BLaER1 (cell line): Measurements from ENCODE around the gene TUBA3D.
A peak's percentile ranks its signal among the peaks of the same experiment; 100 is the strongest.
"Not testable (repeated sequence)": the region's sequence is repeated elsewhere in the genome, so short reads cannot be mapped to it uniquely, and the experiment has no call there.

Source experiments
- H3K27ac ChIP-seq: shearing (Covaris generic); formaldehyde crosslinking; 2 replicates; pipeline ENCODE4 v1.8.1; 2022
- H3K27me3 ChIP-seq: shearing (Covaris generic); formaldehyde crosslinking; 2 replicates; pipeline ENCODE4 v1.8.1; 2022
- H3K36me3 ChIP-seq: shearing (Covaris generic); formaldehyde crosslinking; 2 replicates; pipeline ENCODE4 v1.8.1; 2022
- H3K4me1 ChIP-seq: shearing (Covaris generic); formaldehyde crosslinking; 2 replicates; pipeline ENCODE4 v1.8.1; 2022
- H3K4me2 ChIP-seq: shearing (Covaris generic); formaldehyde crosslinking; 2 replicates; pipeline ENCODE4 v1.8.1; 2022
- H3K4me3 ChIP-seq: shearing (Covaris generic); formaldehyde crosslinking; 2 replicates; pipeline ENCODE4 v1.8.1; 2022
- H3K9ac ChIP-seq: shearing (Covaris generic); formaldehyde crosslinking; 2 replicates; pipeline ENCODE4 v1.8.1; 2022
- H3K9me3 ChIP-seq: shearing (Covaris generic); formaldehyde crosslinking; 2 replicates; pipeline ENCODE4 v1.8.1; 2022
- H4K20me1 ChIP-seq: shearing (Covaris generic); formaldehyde crosslinking; 2 replicates; pipeline ENCODE4 v1.8.1; 2022
- Cebpa-rat ChIP-seq: shearing (Covaris generic); IDR thresholded peaks from 2 replicates; pipeline ENCODE4 v1.8.1; 2022

The TUBA3D gene

GRCh38 chr2:131519466-131519865 lies 43.5 kb downstream of the TUBA3D start:
- Histone ChIP-seq H3K27me3 (no peaks in the 10 kb centered on the region), H4K20me1 (peaks cover 29% of the 10 kb centered on the region), H3K4me3 (no peak overlapping the region), H3K27ac (no peak overlapping the region), H3K4me2 (no peak overlapping the region), H3K9me3 (no peaks in the 10 kb centered on the region), H3K36me3 (peaks cover 54% of the 10 kb centered on the region), H3K9ac (no peak overlapping the region), H3K4me1 (peaks cover 17% of the 10 kb centered on the region)
- TF ChIP-seq Cebpa-rat = no peak

- H3K27ac ChIP-seq, H3K27me3 ChIP-seq, H3K4me2 ChIP-seq, H3K9ac ChIP-seq, H3K4me3 ChIP-seq, H3K9me3 ChIP-seq: not testable (repeated sequence)
- Histone ChIP-seq H3K4me1 (peaks cover 12% of the 10 kb centered on the region), H4K20me1 (peaks cover 25% of the 10 kb centered on the region), H3K36me3 (peaks cover 54% of the 10 kb centered on the region)
These were observed 44.1 kb downstream of the TUBA3D start for GRCh38 chr2:131519871-131520470.

- no peak overlapping the region for H3K4me2 ChIP-seq
- TF ChIP-seq Cebpa-rat = no peak
- H3K9ac ChIP-seq = no peak overlapping the region
- H4K20me1 ChIP-seq = peaks cover 20% of the 10 kb centered on the region
- H3K9me3 ChIP-seq = no peaks in the 10 kb centered on the region
- H3K4me1 ChIP-seq = peaks cover 12% of the 10 kb centered on the region
- no peak overlapping the region for H3K27ac ChIP-seq
- H3K4me3 ChIP-seq = no peak overlapping the region
- peaks cover 54% of the 10 kb centered on the region for H3K36me3 ChIP-seq
- no peaks in the 10 kb centered on the region for H3K27me3 ChIP-seq
These were observed 44.6 kb downstream of the TUBA3D start for GRCh38 chr2:131520526-131520925.

- not testable (repeated sequence) for H3K27me3 ChIP-seq, H3K4me1 ChIP-seq, H4K20me1 ChIP-seq, H3K9me3 ChIP-seq, H3K4me2 ChIP-seq, H3K4me3 ChIP-seq, H3K9ac ChIP-seq, H3K27ac ChIP-seq
- peaks cover 54% of the 10 kb centered on the region for H3K36me3 ChIP-seq
These were observed 45.6 kb downstream of the TUBA3D start for GRCh38 chr2:131521524-131521923.

GRCh38 chr2:131521961-131522781 lies 46.3 kb downstream of the TUBA3D start:
- peaks cover 47% of the 10 kb centered on the region for H3K36me3 ChIP-seq
- H3K4me3 ChIP-seq = no peak overlapping the region
- no peaks in the 10 kb centered on the region for H3K9me3 ChIP-seq
- H4K20me1 ChIP-seq = peaks cover 3% of the 10 kb centered on the region
- H3K4me1 ChIP-seq = peaks cover 2% of the 10 kb centered on the region
- H3K4me2 ChIP-seq = no peak overlapping the region
- no peak overlapping the region for H3K27ac ChIP-seq
- H3K27me3 ChIP-seq = no peaks in the 10 kb centered on the region
- no peak for TF ChIP-seq Cebpa-rat
- no peak overlapping the region for H3K9ac ChIP-seq

GRCh38 chr2:131525256-131525655 lies 49.3 kb downstream of the TUBA3D start:
- H3K9ac ChIP-seq, H3K27me3 ChIP-seq, H3K9me3 ChIP-seq, H3K27ac ChIP-seq, H3K4me3 ChIP-seq, H4K20me1 ChIP-seq, H3K4me2 ChIP-seq: not testable (repeated sequence)
- Histone ChIP-seq H3K36me3 (peaks cover 19% of the 10 kb centered on the region), H3K4me1 (peaks cover 14% of the 10 kb centered on the region)

GRCh38 chr2:131527131-131528001 lies 51.4 kb downstream of the TUBA3D start, which contains the start of gene CCDC74A:
TSS of gene CCDC74A (plus strand) at chr2:131527888. CDS start at chr2:131527971, 83 bp downstream.
- Histone ChIP-seq H3K27ac (peak within 1 kb of the TSS; percentile 41; the same call in 1 of the 2 replicates), H3K4me3 (peak within 1 kb of the TSS; percentile 61), H3K4me1 (peaks cover 14% of the 10 kb centered on the region), H3K4me2 (peak within 1 kb of the TSS; percentile 72)
- not testable (repeated sequence) for H3K36me3 ChIP-seq, H4K20me1 ChIP-seq, H3K9ac ChIP-seq, H3K27me3 ChIP-seq, H3K9me3 ChIP-seq

- peaks cover 14% of the 10 kb centered on the region for H3K4me1 ChIP-seq
- H3K9ac ChIP-seq, H3K9me3 ChIP-seq, H3K27me3 ChIP-seq, H3K4me3 ChIP-seq, H3K36me3 ChIP-seq, H4K20me1 ChIP-seq, H3K27ac ChIP-seq: not testable (repeated sequence)
- H3K4me2 ChIP-seq = peak overlapping the region; percentile 83
These were observed 53.3 kb downstream of the TUBA3D start for GRCh38 chr2:131528981-131529863.

GRCh38 chr2:131529864-131530445 lies 54.0 kb downstream of the TUBA3D start:
- peak overlapping the region; percentile 83 for H3K4me2 ChIP-seq
- not testable (repeated sequence) for H4K20me1 ChIP-seq, H3K9ac ChIP-seq, H3K9me3 ChIP-seq, H3K27me3 ChIP-seq, H3K4me3 ChIP-seq, H3K36me3 ChIP-seq, H3K27ac ChIP-seq
- peaks cover 14% of the 10 kb centered on the region for H3K4me1 ChIP-seq

GRCh38 chr2:131530626-131531344 lies 54.9 kb downstream of the TUBA3D start:
- not testable (repeated sequence) for H3K4me2 ChIP-seq, H3K4me3 ChIP-seq, H4K20me1 ChIP-seq, H3K27me3 ChIP-seq, H3K36me3 ChIP-seq, H3K9ac ChIP-seq, H3K9me3 ChIP-seq, H3K27ac ChIP-seq
- H3K4me1 ChIP-seq = peaks cover 14% of the 10 kb centered on the region

- not testable (repeated sequence) for H3K36me3 ChIP-seq, H3K27ac ChIP-seq, H3K4me2 ChIP-seq, H4K20me1 ChIP-seq, H3K9me3 ChIP-seq, H3K9ac ChIP-seq, H3K4me3 ChIP-seq, H3K27me3 ChIP-seq
- H3K4me1 ChIP-seq = peaks cover 14% of the 10 kb centered on the region
These were observed 55.7 kb downstream of the TUBA3D start for GRCh38 chr2:131531547-131532185.
